IPS-15b (cell line): ENCODE results near the gene RITA1.
"Not testable (repeated sequence)": the region's sequence is repeated elsewhere in the genome, so short reads cannot be mapped to it uniquely, and the experiment has no call there.

Source experiments
- H3K27me3 ChIP-seq: one replicate; pipeline ENCODE4 v1.6.1; 2013; ENCODE audit warnings: low read length; ENCODE audit not compliant: control insufficient read depth, insufficient read depth
- H3K36me3 ChIP-seq: one replicate; pipeline ENCODE4 v1.6.1; 2013; ENCODE audit warnings: low read length; ENCODE audit not compliant: control insufficient read depth, insufficient read depth
- H3K4me1 ChIP-seq: one replicate; pipeline ENCODE4 v1.6.1; 2013; ENCODE audit warnings: mild to moderate bottlenecking, low read length; ENCODE audit not compliant: control insufficient read depth, insufficient read depth
- H3K4me3 ChIP-seq: one replicate; pipeline ENCODE4 v1.5.1; 2013; ENCODE audit warnings: low read depth, low read length
- H3K9ac ChIP-seq: one replicate; pipeline ENCODE4 v1.6.1; 2013; ENCODE audit warnings: low read depth, mild to moderate bottlenecking, low read length
- H3K9me3 ChIP-seq: one replicate; pipeline ENCODE4 v1.6.1; 2013; ENCODE audit warnings: mild to moderate bottlenecking, low read length; ENCODE audit not compliant: control insufficient read depth, insufficient read depth

RITA1 gene

DNA sequence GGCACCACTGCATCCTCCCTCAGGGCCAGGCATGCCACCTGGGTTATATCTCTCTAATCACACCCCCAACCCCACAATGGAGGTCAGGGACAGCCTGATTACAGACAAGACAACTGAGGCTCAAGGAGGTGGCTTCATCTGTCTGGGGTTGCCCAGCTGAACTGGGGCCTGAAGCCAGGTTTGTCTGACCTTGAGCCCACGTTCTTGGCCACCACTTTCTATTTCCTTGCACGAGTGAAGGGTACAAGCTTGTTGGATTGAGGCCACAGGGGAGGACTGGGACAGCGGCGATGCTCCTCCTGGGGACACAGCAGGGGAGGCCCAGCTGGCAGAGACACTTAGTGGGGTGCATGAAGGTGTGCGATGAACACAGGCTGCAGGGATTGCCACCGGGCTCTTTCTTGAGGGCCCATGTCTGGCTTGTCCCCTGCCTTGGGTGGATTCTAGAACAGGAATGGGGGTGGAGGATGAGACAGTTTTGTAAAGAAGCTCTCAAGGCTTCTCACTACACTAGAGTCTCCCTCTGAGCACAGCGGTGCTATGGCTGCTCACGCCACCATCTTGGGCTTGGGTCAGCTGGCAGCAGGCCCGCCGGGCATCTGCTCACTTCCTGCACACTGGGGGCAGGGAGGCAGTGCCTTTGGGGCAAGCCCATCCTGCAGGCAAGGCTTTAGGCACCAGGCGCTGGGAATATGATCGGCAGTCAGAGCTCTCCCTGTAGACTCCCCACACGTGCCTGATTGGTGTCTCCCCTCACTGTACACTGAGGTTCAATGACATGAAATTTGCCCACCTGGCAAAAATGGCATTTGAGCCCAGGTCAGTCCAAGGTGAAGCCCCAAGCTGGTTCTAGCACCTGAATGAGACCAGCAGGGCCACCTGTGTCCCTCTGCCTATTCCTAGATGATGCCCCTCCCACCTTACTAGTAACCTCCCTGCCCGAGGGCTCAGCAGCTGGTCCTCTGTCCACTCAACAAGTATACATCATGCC, 16.0 kb downstream of the RITA1 start:
- H3K9me3 ChIP-seq = no peaks in the 10 kb centered on the region
- no peak overlapping the region for H3K4me3 ChIP-seq
- no peaks in the 10 kb centered on the region for H3K36me3 ChIP-seq
- H3K4me1 ChIP-seq = no peaks in the 10 kb centered on the region
- no peak overlapping the region for H3K9ac ChIP-seq
- no peaks in the 10 kb centered on the region for H3K27me3 ChIP-seq

DNA sequence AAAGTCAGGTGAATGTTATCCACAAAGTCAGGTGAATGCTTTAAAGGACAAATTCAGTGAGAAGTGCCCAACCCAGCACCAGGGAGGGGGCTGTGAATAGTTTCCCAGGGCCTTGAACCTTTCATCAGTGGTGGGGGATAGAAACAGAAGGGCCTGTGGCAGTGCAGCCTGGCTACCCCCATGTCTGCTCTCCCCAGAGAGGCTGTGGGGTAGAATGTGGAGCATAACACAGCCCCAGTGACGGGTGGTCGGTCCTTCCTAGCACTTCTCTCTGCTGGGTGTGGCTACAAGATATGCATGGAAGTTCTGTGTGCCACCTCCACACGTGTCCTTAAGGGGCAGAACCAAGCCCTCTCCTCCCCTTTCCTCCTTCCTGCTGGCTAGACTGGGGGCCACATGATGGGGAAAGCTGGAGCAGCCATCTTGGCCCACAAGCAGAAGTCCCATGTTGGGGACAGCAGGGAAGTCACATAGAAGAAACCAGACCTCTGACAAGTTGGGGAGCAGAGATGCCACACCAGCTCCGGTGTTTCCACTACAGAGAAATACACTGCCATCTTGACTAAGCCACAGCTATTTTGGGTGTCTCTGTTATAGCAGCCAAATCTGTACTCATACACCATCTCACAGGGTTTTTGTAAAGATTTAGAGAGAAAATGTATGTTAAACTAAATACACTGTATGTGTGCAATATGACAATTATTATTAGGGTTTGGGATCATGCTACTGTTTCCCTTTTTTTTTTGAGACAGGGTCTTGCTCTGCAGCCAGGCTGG, 17.0 kb downstream of the RITA1 start:
- Histone ChIP-seq H3K4me3 (no peak overlapping the region), H3K36me3 (no peaks in the 10 kb centered on the region), H3K27me3 (no peaks in the 10 kb centered on the region), H3K9ac (no peak overlapping the region), H3K9me3 (no peaks in the 10 kb centered on the region), H3K4me1 (no peaks in the 10 kb centered on the region)

DNA sequence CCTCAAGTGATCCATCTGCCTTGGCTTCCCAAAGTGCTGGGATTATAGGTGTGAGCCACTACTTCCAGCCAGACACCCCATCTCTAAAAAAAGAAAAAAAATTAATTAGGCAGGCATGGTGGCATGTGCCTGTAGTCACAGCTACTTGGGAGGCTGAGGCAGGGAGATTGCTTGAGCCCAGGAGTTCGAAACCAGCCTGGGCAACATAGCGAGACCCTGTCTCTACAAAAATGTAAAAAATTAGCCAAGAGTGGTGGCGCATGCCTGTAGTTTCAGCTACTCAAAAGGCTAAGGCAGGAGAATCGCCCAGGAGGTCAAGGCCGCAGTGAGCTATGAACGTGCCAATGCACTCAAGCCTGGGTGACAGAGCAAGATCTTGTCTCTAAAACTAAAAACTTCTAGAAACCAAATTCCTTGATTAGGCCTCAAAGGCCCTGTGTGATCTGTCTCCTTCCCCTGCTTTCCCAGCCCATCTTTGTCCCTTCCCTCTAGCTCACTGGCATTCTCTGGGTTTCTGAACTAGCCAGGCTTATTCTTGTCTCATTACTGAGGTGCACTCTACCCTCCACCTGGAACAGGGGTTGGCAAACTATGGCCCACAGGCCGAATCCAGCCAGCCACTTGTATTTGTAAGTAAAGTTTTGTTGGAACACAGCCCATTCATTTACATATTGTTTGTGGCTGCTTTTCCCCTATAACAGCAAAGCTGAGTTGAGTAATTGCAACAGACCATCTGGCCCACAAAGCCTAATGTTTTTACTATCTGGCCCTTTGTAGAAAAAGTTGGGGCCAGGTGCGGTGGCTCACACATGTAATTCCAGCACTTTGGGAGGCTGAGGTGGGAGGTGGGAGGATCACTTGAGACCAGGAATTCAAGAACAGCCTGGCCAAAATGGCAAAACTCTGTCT, 18.6 kb downstream of the RITA1 start:
- H3K27me3 ChIP-seq = no peaks in the 10 kb centered on the region
- no peaks in the 10 kb centered on the region for H3K9me3 ChIP-seq
- H3K36me3 ChIP-seq = no peaks in the 10 kb centered on the region
- no peak overlapping the region for H3K9ac ChIP-seq
- H3K4me3 ChIP-seq = no peak overlapping the region
- H3K4me1 ChIP-seq = no peaks in the 10 kb centered on the region

DNA sequence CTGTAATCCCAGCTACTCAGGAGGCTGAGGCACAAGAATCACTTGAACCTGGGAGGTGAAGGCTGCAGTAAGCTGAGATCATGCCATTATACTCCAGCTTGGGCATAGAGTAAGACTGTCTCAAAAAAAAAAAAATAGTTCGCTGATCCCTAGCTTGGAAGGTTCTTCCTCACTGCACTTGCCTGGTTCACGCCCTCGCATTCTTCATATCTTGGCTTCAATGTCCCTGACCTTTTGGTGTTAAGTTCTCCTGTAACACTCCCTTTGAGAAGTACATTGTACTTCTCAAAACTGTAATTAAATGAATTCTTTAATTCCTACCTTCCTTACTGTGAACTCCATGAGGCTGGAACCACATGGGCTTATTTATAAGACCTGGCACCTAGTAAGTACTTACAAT, 19.3 kb downstream of the RITA1 start:
- no peaks in the 10 kb centered on the region for H3K27me3 ChIP-seq
- no peaks in the 10 kb centered on the region for H3K4me1 ChIP-seq
- H3K9me3 ChIP-seq = no peaks in the 10 kb centered on the region
- no peak overlapping the region for H3K9ac ChIP-seq
- no peaks in the 10 kb centered on the region for H3K36me3 ChIP-seq
- H3K4me3 ChIP-seq = no peak overlapping the region

DNA sequence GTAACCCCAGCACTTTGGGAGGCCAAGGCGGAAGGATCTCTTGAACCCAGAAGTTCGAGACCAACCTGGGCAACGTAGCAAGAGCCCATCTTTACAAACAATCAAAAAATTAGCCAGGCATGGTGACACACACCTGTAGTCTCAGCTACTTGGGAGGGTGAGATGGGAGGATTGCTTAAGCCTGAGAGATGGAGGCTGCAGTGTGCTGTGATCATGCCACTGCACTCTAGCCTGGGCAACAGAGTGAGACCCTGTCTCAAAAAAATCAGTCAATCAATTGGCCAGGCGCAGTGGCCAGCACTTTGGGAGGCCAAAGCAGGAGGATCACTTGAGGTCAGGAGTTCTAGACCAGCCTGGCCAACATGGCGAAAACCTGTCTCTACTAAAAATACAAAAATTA, 21.3 kb downstream of the RITA1 start:
- H3K27me3 ChIP-seq, H3K9ac ChIP-seq, H3K4me1 ChIP-seq: not testable (repeated sequence)

DNA sequence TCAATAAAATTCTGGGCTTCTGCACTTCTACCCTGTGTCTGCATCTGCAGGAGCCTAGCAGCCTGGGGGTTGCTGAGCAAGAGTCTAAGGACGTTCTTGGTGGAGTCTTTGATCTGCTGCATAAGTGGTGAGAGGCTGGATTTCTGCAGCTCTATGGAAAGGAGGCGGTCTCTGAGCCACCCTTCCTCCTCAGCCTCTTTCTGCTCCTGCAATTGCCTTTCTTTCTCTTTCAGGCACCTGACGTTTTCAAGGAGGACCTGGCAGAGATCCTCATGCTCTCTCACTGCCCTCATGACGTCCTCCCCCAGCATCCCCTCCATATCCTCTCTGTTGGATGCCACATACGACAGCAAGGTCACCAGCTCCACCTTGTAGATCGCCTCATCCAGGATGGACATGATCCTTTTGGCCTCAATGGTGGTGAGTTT, 22.1 kb downstream of the RITA1 start:
- Histone ChIP-seq H3K9me3 (no peaks in the 10 kb centered on the region), H3K4me1 (no peaks in the 10 kb centered on the region), H3K36me3 (no peaks in the 10 kb centered on the region), H3K4me3 (no peak overlapping the region), H3K9ac (no peak overlapping the region), H3K27me3 (no peaks in the 10 kb centered on the region)

More for the DNA sequence above, 21.3 kb downstream of the RITA1 start:
- H3K36me3 ChIP-seq, H3K9me3 ChIP-seq, H3K4me3 ChIP-seq: not testable (repeated sequence)

DNA sequence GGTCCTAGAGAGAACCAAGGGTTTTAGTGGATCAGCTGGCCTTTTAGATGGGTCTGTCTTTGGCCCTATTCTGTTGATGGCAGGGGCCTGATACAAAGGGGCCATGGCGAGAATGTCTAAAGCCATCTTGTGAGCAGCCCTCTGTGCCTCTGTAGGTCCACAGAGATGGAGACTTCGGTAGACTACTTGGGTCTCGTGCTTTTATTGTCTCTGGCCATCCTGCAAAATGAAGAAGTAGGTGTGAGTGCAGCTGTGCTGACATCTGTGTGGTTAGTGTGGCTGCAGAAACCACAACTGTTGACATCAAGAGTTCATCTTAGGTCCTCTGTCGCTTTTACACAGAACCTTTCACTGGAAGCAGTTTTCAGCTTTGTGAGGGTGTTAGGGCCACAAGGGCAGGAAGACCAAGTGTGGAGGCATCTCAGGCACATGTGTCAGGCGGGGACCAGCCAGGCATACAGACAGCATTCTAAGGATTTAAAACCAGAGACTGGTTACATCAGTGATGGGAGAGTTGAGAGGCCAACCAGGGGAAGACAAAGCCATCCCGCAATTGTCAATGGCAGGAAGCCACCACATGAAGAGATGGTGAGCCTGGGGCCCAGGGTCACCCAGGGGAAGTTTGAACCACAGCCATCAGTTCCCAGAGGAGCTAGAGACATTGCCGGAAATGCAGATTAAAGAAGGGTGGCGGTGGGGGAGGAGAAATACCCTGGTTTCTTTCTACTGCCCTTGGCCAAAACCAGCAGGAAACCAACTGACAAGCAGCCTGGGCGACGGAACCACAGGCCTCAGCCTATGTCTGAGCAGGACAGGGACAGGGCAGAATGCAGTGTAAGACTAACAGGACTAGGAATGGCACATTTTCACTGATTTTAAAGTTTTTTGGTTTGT, 22.8 kb downstream of the RITA1 start:
- Histone ChIP-seq H3K27me3 (no peaks in the 10 kb centered on the region), H3K9me3 (no peaks in the 10 kb centered on the region), H3K36me3 (no peaks in the 10 kb centered on the region), H3K4me3 (no peak overlapping the region), H3K4me1 (no peaks in the 10 kb centered on the region), H3K9ac (no peak overlapping the region)

DNA sequence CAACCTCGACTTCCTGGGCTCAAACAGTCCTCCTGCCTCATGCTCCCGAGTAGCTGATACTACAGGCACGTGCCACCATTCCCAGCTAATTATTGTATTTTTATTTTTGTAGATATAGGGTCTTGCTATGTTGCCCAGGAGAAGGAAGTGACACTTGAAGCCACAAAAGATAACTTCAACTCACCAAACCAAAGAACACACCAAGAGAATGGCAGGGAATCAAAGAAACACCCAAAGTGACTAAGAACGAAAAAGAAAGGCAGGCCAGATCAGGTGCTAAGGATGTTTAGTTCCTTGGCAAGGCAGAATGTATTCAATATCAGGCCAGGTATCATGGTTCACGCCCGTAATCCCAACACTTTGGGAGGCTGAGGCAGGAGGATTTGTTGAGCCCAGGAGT, 25.6 kb downstream of the RITA1 start:
- H3K9ac ChIP-seq = no peak overlapping the region
- no peaks in the 10 kb centered on the region for H3K4me1 ChIP-seq
- no peaks in the 10 kb centered on the region for H3K36me3 ChIP-seq
- no peak overlapping the region for H3K4me3 ChIP-seq
- H3K9me3 ChIP-seq = no peaks in the 10 kb centered on the region
- H3K27me3 ChIP-seq = no peaks in the 10 kb centered on the region

DNA sequence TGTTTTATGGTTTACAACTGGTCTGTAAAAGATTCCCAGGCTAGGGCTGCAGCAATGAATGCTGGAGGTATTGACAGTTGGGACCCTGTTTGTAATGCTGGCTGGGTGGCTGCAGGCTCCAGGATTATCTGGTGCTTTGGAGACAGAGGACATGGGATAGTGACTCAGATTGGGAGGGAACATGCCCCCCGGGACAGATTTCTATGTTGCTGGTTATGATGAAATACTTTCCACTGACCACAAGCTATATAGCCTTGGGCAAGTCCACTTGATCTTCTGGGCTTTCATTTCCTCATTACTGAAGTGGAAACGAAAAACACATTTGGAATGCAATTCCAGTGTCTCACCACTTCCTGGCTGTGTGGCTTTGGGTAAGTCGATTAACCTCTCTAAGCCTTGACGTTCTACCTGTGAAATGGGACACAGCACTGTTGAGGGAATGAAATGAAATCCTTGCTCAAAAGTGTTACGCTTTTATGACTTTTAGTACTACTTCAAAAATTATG, 29.4 kb downstream of the RITA1 start:
- Histone ChIP-seq H3K4me3 (no peak overlapping the region), H3K27me3 (no peaks in the 10 kb centered on the region), H3K36me3 (no peaks in the 10 kb centered on the region), H3K4me1 (no peaks in the 10 kb centered on the region), H3K9me3 (no peaks in the 10 kb centered on the region), H3K9ac (no peak overlapping the region)

DNA sequence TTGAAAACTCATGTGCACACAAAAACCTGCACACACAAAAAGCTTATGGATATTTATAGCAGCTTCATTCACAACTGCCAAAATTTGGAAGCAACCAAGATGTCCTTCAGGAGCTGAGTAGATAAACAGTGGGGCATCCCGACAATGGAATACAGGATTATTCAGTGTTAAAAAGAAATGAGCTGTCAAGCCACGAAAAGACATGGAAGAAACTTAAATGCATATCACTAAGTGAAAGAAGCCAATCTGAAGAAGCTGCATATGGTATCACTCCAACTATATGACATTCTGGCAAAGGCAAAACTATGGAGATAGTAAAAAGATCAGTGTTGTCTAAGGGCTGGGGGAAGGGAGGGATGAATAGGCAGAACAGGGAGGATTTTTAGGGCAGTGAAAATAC, 30.5 kb downstream of the RITA1 start:
- no peaks in the 10 kb centered on the region for H3K4me1 ChIP-seq
- H3K9ac ChIP-seq = no peak overlapping the region
- no peaks in the 10 kb centered on the region for H3K9me3 ChIP-seq
- no peaks in the 10 kb centered on the region for H3K27me3 ChIP-seq
- no peaks in the 10 kb centered on the region for H3K36me3 ChIP-seq
- no peak overlapping the region for H3K4me3 ChIP-seq
